Peyer's patch (tissue), 4 donors: Measurements from ENCODE around the gene TDRD9.

Experiments used
- POLR2A ChIP-seq, 2 donors: fragments of 450-650 bp; IDR thresholded peaks; one replicate each; pipeline ENCODE4 v1.5.1; 2017; ENCODE audit warnings: antibody characterized with exemption in 2 of 2, mild to moderate bottlenecking in 2 of 2, moderate library complexity in 2 of 2
- TF ChIP-seq, protein P1 (sequence below), 6 experiments: fragments of 450-650 bp in 4 of 6; fragments of 200-600 bp in 2 of 6; sonication (generic) in 1 of 6; IDR thresholded peaks; one replicate each; pipeline ENCODE4 v1.5.1; 2017 to 2019; ENCODE audit warnings: antibody characterized with exemption in 6 of 6, mild to moderate bottlenecking in 3 of 6, moderate library complexity in 1 of 6

DNA sequence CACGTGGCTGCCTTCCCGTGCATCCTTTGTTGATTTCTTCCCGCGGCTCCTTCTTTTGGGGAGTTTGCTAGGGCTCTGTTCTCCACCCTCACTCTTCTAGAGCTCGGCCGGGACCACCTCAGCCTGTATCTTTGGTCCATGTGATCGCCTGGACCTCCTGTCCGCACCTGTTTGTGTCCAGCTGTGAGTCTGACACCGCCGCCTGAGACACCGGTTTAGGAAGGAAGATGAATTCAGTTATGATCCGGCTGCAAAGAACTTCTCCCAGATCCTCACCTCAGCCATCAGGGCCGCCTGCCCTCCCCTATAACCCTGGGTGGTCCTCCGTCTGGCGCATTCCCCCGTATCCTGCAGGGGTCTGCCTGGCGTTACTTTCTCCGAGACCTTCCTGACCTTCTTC is 690 bp upstream of the TDRD9 start:
- TF ChIP-seq, protein P1, sequence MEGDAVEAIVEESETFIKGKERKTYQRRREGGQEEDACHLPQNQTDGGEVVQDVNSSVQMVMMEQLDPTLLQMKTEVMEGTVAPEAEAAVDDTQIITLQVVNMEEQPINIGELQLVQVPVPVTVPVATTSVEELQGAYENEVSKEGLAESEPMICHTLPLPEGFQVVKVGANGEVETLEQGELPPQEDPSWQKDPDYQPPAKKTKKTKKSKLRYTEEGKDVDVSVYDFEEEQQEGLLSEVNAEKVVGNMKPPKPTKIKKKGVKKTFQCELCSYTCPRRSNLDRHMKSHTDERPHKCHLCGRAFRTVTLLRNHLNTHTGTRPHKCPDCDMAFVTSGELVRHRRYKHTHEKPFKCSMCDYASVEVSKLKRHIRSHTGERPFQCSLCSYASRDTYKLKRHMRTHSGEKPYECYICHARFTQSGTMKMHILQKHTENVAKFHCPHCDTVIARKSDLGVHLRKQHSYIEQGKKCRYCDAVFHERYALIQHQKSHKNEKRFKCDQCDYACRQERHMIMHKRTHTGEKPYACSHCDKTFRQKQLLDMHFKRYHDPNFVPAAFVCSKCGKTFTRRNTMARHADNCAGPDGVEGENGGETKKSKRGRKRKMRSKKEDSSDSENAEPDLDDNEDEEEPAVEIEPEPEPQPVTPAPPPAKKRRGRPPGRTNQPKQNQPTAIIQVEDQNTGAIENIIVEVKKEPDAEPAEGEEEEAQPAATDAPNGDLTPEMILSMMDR (IDR thresholded peaks at IDR 0.05): no peak
- no peak for TF ChIP-seq POLR2A (IDR thresholded peaks at IDR 0.05)
